ENCODE data around the gene HGS. TPM values are rescaled to one million over a fixed set of nuclear protein-coding genes. Genes with fewer than 3 reads are reported as not detected.

HGS gene
- total and polyA plus RNA-seq, 2 of the 4 experiments (the other 2 are of a cell fraction): 52.5 to 137 TPM

GRCh38 chr17:81702934-81703746, 19.3 kb downstream of the HGS start, which contains the start of gene MRPL12 (continued):
- TF ChIP-seq RCOR1 (IDR thresholded peaks at IDR 0.05; ENCODE audit: insufficient replicate concordance, low read length) (no peak), CHD1 (IDR thresholded peaks at IDR 0.05; ENCODE audit: low read depth, low read length) (no peak)

DNA sequence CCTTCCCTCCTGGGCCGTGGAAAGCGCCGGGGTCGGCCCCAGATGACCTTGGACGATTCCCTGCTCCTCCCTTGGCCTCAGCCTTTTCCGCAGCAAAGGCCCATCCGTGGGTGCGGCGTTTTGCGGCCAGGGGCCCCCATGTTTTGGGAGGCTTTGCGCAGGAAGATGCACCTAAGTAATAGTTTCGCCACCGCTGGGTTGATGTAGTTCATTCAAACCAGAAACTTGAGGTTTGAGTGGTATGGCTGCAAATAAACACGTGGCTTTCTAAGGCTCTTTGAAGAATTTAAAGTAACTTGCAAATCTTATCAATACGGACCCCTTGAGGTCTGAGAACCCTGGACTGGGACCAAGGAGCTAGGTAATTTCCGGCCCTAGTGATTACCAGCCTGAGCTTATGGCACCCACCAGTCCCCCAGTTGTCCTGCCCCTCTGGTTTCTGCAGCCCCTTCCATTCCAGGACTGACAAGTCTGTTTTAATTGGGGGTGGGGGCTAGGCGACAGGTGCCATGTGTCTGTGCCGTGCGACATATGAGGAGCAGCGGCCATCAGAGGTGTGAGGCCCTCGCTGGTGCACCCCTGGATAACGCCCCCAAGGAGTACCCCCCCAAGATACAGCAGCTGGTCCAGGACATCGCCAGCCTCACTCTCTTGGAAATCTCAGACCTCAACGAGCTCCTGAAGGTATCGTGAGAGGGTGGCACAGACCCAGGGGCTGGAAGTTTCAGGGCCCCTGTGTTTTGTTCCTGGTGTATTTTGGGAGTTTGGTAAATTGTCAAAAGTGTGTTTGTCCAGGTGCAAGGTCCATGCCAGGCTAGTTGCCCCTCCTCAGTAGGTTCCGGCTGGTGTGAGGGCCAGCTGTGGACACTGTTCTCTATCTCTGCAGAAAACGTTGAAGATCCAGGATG, 20.2 kb downstream of the HGS start:
- H3K23ac ChIP-seq (ENCODE audit: low read depth, low read length): peak overlapping the region; percentile 34
- no peak overlapping the region for H2BK120ac ChIP-seq (ENCODE audit: low read depth, low read length)
- peaks cover 12 to 51% of the 10 kb centered on the region in 2 experiments for H3K79me1 ChIP-seq (ENCODE audit: low read depth in 1 of 2, low read length in 2 of 2)
- 63% methylated on average over 2 of the region's 27 CpGs; no CpG with 5 or more reads in 1 of the 2 experiments for WGBS, 2 experiments (ENCODE audit: extremely low coverage in 2 of 2, insufficient read length in 1 of 2)
- peak overlapping the region; percentile 66 for H3K27ac ChIP-seq (ENCODE audit: insufficient read depth, low read length)
- no peak overlapping the region for H2BK15ac ChIP-seq (ENCODE audit: low read depth, low read length)
- H2AK9ac ChIP-seq (replicated peaks; ENCODE audit: low read depth, low read length, poor library complexity): peak overlapping the region; percentile 75
- peak overlapping the region; percentile 93 for H2AFZ ChIP-seq (replicated peaks; ENCODE audit: low read length, poor library complexity)
- peak overlapping the region; percentile 87 for H2AK5ac ChIP-seq (ENCODE audit: low read depth, low read length)
- peak overlapping the region; percentile 5; the same call in 1 of the 2 replicates for H4K5ac ChIP-seq (ENCODE audit: low read depth, low read length)
- H3K9me3 ChIP-seq (ENCODE audit: control insufficient read depth, insufficient read depth, low read length): no peaks in the 10 kb centered on the region
- peaks cover 7% of the 10 kb centered on the region for H3K4me1 ChIP-seq (ENCODE audit: control insufficient read depth, insufficient read depth, low read length)
- peak overlapping the region; percentile 61 for H3K9ac ChIP-seq (ENCODE audit: low read depth, low read length)
- DNase-seq (no peak), ATAC-seq (ENCODE audit: low read depth) (peak; percentile 16; the same call in 1 of the 2 replicates)
- H4K20me1 ChIP-seq (ENCODE audit: insufficient read depth, low read length): peaks cover 31% of the 10 kb centered on the region
- H3K56ac ChIP-seq (ENCODE audit: extremely low read depth, insufficient read depth, low read length): peak overlapping the region; percentile 43; the same call in 1 of the 2 replicates
- peak overlapping the region; percentile 60 to 69; a peak in 3 of 4 replicates for H4K8ac ChIP-seq (ENCODE audit: low read depth in 2 of 2, low read length in 2 of 2)
- H2BK5ac ChIP-seq (ENCODE audit: low read depth, low read length, poor library complexity, severe bottlenecking): peak overlapping the region; percentile 53
- peaks cover 27% of the 10 kb centered on the region for H3K36me3 ChIP-seq (ENCODE audit: control insufficient read depth, insufficient read depth, low read length)
- H3K4ac ChIP-seq (ENCODE audit: low read depth, low read length): peak overlapping the region; percentile 64
- no peak overlapping the region for H2BK20ac ChIP-seq (ENCODE audit: low read depth, low read length)
- no peak overlapping the region for H4K91ac ChIP-seq (ENCODE audit: insufficient read depth, low read depth, low read length)
- intact Hi-C loops (cut with micrococcal nuclease) (no loop called here), dilution Hi-C loops (cut with HindIII; ENCODE audit: low sequenced_read_pairs, unreplicated experiment) (no loop called here), in situ Hi-C loops (cut with MboI; ENCODE audit: low sequenced_read_pairs) (no loop called here)
- BruUV-seq (replicated peaks): no TSS peak
- CTCF ChIA-PET: no interaction called here
- peak overlapping the region; percentile 79 for H3K4me3 ChIP-seq (ENCODE audit: insufficient read depth, low read depth, low read length)
- H3K4me2 ChIP-seq (ENCODE audit: low read depth, low read length): peak overlapping the region; percentile 76
- H3K9me1 ChIP-seq (ENCODE audit: insufficient read depth, low read length): no peaks in the 10 kb centered on the region
- H3K27me3 ChIP-seq (ENCODE audit: control insufficient read depth, insufficient read depth, low read length): no peaks in the 10 kb centered on the region
- H3K14ac ChIP-seq (replicated peaks; ENCODE audit: low read depth, low read length): peak overlapping the region; percentile 86
- TF ChIP-seq MXI1 (IDR thresholded peaks at IDR 0.05; ENCODE audit: borderline replicate concordance, low read depth, low read length) (peak; percentile 66; the same call in 1 of the 2 replicates), RAD21 (IDR thresholded peaks at IDR 0.05; ENCODE audit: low read length) (no peak)
- no peak overlapping the region for H3K18ac ChIP-seq (ENCODE audit: low read depth, low read length)
- POLR2A ChIA-PET (ENCODE audit: unreplicated experiment): no interaction called here
